Measurements from ENCODE around the gene GGT1. TPM values are rescaled to one million over a fixed set of nuclear protein-coding genes. Genes with fewer than 3 reads are reported as not detected.
"Not testable (repeated sequence)": the region's sequence is repeated elsewhere in the genome, so short reads cannot be mapped to it uniquely, and the experiment has no call there.

GGT1 gene
- total RNA-seq, 1 donor, result 1.7 TPM

- TF ChIP-seq CTCF (IDR thresholded peaks at IDR 0.05; ENCODE audit: insufficient read depth, low read depth, low read length), result peak; percentile 49
- not testable (repeated sequence) for H3K4me3 ChIP-seq (ENCODE audit: low read depth, low read length)
- peak; percentile 42 for DNase-seq (ENCODE audit: low read depth)
Observed at GRCh38 chr22:24629069-24629468, 26.1 kb downstream of the GGT1 start.

GRCh38 chr22:24630812-24631427, 27.9 kb downstream of the GGT1 start:
- peak; percentile 69 for DNase-seq (ENCODE audit: low read depth)
- not testable (repeated sequence) for H3K4me3 ChIP-seq (ENCODE audit: low read depth, low read length)

- DNase-seq (ENCODE audit: low read depth), result peak; percentile 61
- not testable (repeated sequence) for H3K4me3 ChIP-seq (ENCODE audit: low read depth, low read length)
Observed at GRCh38 chr22:24631430-24632122, 28.6 kb downstream of the GGT1 start.

DNA sequence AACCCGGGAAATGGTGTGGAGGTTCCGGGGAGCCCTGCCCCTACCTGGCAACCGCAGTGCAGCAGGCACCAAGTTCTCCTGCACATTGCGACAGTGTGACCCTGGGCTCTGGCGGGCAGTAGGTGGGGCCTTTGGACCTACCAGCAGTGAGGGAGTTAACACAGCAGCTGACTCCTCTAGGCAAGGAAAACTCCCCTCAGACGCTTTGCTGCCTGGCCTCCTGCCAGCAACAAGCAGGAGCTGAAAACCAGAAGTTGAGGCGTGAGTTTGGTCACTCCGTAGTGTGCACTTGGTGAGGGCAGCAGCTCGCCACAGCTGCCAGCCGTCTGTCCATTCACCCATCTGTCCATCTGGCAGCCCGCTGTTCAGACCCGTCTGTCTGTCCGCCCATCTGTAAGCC, 29.6 kb downstream of the GGT1 start:
- DNase-seq (ENCODE audit: low read depth), result peak; percentile 53
- peak overlapping the region; percentile 48 for H3K4me3 ChIP-seq (ENCODE audit: low read depth, low read length)

DNA sequence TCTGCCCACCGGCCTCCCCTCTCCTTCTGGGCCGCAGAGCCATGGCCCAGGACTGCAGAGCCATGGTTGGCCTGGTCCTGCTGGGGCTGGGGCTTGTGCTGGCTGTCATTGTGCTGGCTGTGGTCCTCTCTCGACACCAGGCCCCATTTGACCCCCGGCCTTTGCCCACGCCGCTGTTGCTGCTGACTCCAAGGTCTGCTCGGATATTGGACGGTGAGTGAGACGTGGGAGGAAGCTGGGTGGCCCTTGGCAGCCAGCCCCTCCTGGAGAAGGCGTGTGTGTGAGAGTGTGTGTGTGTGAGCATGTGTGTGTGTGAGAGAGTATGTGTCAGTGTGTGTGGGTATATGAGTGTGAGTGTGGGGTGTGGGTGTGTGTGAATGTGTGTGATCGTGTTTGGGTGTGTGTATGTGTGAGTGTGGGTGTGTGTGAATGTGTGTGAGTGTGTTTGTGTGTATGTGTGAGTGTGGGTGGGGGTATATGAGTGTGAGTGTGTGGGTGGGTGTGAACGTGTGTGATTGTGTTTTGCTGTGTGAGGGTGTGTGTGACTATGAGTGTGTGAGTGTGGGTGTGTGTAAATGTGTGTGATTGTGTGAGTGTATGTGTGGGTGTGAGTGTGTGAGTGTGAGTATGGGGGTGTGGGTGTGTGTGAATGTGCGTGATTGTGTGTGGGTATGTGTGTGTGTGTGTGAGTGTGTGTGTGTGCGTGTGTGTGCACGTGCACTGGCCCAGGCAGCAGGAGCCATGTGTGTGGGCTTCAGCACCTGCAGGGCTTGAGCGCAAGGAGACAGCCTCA, 30.4 kb downstream of the GGT1 start:
- H3K4me3 ChIP-seq (ENCODE audit: low read depth, low read length), result peak overlapping the region; percentile 48
- DNase-seq (ENCODE audit: low read depth), result peak; percentile 14

GRCh38 chr22:24634776-24635389, 31.9 kb downstream of the GGT1 start:
- peak; percentile 11 for DNase-seq (ENCODE audit: low read depth)
- peak; percentile 31 for TF ChIP-seq CTCF (IDR thresholded peaks at IDR 0.05; ENCODE audit: insufficient read depth, low read depth, low read length)
- H3K4me3 ChIP-seq (ENCODE audit: low read depth, low read length), result not testable (repeated sequence)

DNA sequence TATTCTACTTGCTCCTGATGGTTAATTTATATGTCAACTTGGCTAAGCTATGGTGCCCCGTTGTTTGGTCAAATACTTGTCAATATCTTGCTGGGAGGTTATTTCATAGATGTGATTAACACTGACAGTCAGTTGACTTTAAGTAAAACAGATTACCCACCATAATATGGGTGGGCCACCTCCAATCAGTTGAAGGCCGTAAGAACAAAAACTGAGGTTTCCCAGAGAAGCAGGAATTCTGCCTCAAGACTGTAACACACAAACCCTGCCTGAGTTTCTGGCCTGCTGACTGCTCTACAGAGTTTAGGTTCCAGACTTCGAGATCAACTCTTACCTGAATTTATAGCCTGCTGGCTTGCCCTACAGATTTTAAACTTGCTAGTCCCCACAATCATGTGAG, 33.5 kb downstream of the GGT1 start:
- DNase-seq (ENCODE audit: low read depth); H3K4me3 ChIP-seq (ENCODE audit: low read depth, low read length): not testable (repeated sequence)

- H3K4me3 ChIP-seq (ENCODE audit: low read depth, low read length); DNase-seq (ENCODE audit: low read depth): not testable (repeated sequence)
Observed at GRCh38 chr22:24642307-24642706, 39.3 kb downstream of the GGT1 start.

GRCh38 chr22:24644409-24644808, 41.4 kb downstream of the GGT1 start:
- H3K4me3 ChIP-seq (ENCODE audit: low read depth, low read length); DNase-seq (ENCODE audit: low read depth): not testable (repeated sequence)

DNA sequence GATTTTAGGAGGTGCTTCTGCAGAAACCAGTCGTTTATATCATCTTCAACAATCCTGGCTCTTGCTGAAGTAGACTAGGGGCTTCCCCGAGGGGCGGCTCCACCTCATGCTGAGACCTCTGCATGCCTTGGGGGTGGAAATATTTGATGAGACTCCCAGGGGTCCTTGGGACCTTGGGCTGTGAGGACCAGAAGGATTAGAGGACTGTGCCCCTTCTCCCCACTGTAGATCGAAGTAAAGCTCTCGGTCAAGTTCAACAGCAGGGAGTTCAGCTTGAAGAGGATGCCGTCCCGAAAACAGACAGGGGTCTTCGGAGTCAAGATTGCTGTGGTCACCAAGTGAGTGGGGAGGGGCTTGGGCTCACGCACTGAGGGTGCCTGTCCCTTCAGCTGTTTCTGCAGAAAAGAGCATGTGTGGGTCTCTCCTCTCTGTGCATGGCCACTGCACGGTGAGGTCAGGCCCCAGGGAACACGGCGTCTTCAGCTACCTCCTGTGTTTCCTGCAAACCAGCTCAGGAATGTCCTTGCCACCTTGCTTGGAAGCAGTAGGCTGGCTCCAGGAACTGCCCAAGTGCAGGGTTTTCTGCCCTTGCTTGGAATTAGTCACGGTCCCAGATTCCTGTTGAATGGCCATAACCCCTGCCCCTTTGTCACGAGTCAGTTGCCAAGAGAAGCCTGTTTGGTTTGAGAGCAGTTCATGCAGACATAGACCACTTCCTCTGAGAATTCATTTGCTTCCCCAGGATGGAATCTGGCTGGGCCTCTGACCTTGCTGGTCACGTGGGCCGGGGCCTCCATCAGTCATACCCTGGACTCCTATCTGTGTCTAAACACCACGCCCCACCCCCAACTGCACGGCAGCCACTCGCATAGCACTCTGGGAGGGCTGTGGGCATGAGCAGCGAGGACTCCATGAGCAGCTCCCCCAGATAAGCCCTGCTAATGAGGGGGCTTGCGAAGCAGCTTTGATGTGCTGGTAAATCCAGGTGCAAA, 42.7 kb downstream of the GGT1 start:
- not testable (repeated sequence) for DNase-seq (ENCODE audit: low read depth); H3K4me3 ChIP-seq (ENCODE audit: low read depth, low read length)

- DNase-seq (ENCODE audit: low read depth); H3K4me3 ChIP-seq (ENCODE audit: low read depth, low read length): not testable (repeated sequence)
Observed at GRCh38 chr22:24646756-24647155, 43.8 kb downstream of the GGT1 start.

GRCh38 chr22:24649371-24649770, 46.4 kb downstream of the GGT1 start:
- not testable (repeated sequence) for DNase-seq (ENCODE audit: low read depth); H3K4me3 ChIP-seq (ENCODE audit: low read depth, low read length)

DNA sequence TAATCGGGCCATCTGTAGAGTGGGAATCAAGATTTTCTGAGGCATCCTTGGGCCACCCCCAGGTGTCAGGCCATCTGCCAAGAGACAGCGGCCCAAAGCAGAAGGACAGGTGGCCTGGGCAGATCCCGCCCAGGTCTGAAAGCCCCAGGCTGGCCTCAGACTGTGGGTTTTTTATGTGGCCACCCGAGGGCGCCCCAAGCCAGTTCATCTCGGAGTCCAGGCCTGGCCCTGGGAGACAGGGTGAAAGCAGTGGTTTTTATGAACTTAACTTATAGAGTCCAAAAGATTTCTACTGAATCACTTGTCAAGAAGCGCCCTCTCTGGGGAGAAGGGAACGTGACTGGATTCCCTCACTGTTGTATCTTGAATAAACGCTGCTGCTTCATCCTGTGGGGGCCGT, 47.9 kb downstream of the GGT1 start:
- H3K4me3 ChIP-seq (ENCODE audit: low read depth, low read length); DNase-seq (ENCODE audit: low read depth): not testable (repeated sequence)

- DNase-seq (ENCODE audit: low read depth), result not testable (repeated sequence)
Observed at GRCh38 chr22:24665395-24665794, 62.4 kb downstream of the GGT1 start.

GRCh38 chr22:24667904-24668303, 64.9 kb downstream of the GGT1 start:
- H3K4me3 ChIP-seq (ENCODE audit: low read depth, low read length); DNase-seq (ENCODE audit: low read depth): not testable (repeated sequence)

More at GRCh38 chr22:24665395-24665794, 62.4 kb downstream of the GGT1 start:
- H3K4me3 ChIP-seq (ENCODE audit: low read depth, low read length), result not testable (repeated sequence)

All from fibroblast of villous mesenchyme (primary cell).